ENCODE data around the gene PI4KA.

DNA sequence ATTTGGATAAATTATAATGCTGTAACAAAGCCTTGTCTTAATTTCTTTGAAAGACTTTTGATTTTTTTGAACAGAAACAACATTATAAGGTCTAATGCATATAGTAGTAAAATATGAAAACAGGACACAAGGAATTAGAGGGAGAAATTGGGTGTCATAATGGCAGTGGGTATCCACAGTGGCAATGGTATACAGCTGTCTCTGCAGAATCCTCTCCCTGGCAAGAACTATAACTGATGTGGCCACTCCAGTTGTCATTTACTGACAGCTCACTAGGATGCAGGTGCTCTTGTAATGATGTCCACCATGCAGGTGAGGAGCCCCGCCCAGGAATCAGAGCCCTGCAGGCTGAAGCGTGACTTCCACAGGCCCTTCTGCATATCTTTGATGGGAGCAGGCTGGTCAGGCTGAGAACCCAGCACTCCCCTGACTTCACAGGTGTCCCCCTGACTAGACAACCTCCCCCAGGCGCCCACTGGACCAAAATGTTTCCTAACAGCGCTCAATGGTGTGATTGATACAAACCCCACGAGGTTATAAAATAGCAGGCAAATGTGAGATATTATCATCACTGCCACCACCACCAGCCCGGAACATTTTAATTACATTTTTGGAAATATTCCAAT, 117.5 kb downstream of the PI4KA start:
- TF ChIP-seq, protein P1, sequence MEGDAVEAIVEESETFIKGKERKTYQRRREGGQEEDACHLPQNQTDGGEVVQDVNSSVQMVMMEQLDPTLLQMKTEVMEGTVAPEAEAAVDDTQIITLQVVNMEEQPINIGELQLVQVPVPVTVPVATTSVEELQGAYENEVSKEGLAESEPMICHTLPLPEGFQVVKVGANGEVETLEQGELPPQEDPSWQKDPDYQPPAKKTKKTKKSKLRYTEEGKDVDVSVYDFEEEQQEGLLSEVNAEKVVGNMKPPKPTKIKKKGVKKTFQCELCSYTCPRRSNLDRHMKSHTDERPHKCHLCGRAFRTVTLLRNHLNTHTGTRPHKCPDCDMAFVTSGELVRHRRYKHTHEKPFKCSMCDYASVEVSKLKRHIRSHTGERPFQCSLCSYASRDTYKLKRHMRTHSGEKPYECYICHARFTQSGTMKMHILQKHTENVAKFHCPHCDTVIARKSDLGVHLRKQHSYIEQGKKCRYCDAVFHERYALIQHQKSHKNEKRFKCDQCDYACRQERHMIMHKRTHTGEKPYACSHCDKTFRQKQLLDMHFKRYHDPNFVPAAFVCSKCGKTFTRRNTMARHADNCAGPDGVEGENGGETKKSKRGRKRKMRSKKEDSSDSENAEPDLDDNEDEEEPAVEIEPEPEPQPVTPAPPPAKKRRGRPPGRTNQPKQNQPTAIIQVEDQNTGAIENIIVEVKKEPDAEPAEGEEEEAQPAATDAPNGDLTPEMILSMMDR (IDR thresholded peaks at IDR 0.05; ENCODE audit: low read depth, low read length, poor library complexity, severe bottlenecking), result no peak
- no peak for TF ChIP-seq EZH2phosphoT487 (IDR thresholded peaks at IDR 0.05; ENCODE audit: borderline replicate concordance, low read length)
